Measurements from ENCODE around the gene ZNF133. TPM values are rescaled to one million over a fixed set of nuclear protein-coding genes. Genes with fewer than 3 reads are reported as not detected.

ZNF133 gene
- total and polyA plus RNA-seq, 2 donors (not counting 1 experiment from before 2014, with no cell fraction given): 13.7 to 14.9 TPM

DNA sequence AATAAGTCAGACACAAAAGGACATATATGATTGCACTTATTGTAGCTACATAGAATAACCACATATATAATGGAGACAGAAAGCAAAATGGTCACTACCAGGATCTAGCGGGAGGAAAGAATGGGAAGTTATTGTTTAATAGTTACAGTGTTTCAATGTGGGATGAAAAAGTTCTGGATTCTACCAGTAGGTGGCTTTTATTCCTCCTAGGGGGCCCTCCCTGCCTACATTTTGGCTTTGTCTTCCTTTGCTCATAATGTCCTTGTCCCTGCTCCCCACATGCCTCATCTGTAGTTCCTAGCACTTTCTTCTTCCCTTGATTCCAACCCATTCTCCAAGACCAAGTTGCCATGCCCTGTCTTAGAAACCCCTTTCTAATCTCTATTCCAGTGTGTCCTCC is 16.3 kb downstream of the ZNF133 start:
- H3K4me3 Mint-ChIP-seq: no peak overlapping the region
- POLR2A ChIA-PET: no interaction called here

DNA sequence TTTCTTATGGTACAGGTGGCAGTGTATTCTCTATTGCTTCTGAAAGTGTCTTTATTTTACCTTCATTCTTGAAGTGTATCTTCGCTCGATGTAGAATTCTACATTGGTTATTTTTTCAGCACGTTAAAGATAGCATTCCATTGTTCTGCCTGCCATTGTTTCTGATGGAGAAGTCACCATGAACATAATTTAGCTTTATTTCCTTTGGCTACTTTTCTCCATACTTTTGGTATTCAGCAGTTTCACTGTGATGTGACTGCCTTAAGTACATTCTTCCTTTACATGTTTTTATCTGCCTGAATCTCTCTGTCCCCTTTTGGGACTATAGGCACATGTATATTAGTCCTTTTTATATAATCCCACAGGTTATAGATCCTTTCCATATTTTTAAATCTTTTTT is 19.0 kb downstream of the ZNF133 start:
- no peaks in the 10 kb centered on the region for H4K20me1 ChIP-seq (ENCODE audit: control insufficient read depth, insufficient read depth, low read length, poor library complexity, severe bottlenecking)
- ATAC-seq (ENCODE audit: low read depth) (no peak), DNase-seq (no peak)
- H3K4me1 Mint-ChIP-seq: no peaks in the 10 kb centered on the region
- H3K27ac ChIP-seq (ENCODE audit: low read length in 2 of 2): no peak overlapping the region
- H3K27ac Mint-ChIP-seq: no peak overlapping the region
- no peaks in the 10 kb centered on the region for H3K4me1 ChIP-seq (ENCODE audit: control insufficient read depth in 2 of 2, insufficient read depth in 2 of 2, low read length in 2 of 2)
- no peak for TF ChIP-seq EZH2 (IDR thresholded peaks at IDR 0.05; ENCODE audit: borderline replicate concordance, insufficient read depth, low read depth, low read length, poor library complexity, severe bottlenecking)
- TF ChIP-seq, protein P1, sequence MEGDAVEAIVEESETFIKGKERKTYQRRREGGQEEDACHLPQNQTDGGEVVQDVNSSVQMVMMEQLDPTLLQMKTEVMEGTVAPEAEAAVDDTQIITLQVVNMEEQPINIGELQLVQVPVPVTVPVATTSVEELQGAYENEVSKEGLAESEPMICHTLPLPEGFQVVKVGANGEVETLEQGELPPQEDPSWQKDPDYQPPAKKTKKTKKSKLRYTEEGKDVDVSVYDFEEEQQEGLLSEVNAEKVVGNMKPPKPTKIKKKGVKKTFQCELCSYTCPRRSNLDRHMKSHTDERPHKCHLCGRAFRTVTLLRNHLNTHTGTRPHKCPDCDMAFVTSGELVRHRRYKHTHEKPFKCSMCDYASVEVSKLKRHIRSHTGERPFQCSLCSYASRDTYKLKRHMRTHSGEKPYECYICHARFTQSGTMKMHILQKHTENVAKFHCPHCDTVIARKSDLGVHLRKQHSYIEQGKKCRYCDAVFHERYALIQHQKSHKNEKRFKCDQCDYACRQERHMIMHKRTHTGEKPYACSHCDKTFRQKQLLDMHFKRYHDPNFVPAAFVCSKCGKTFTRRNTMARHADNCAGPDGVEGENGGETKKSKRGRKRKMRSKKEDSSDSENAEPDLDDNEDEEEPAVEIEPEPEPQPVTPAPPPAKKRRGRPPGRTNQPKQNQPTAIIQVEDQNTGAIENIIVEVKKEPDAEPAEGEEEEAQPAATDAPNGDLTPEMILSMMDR (IDR thresholded peaks at IDR 0.05): no peak
- CTCF ChIA-PET: no interaction called here
- H2AFZ ChIP-seq (ENCODE audit: insufficient read depth, low read depth, low read length, poor library complexity, severe bottlenecking): no peak overlapping the region
- intact Hi-C loops (cut with micrococcal nuclease): no loop called here
- no peaks in the 10 kb centered on the region for H3K9me3 Mint-ChIP-seq (ENCODE audit: insufficient read depth)
- POLR2A ChIA-PET: no interaction called here
- H3K36me3 ChIP-seq (replicated peaks in 1 of 2; ENCODE audit: control extremely low read depth in 1 of 2, control insufficient read depth in 1 of 2, extremely low read depth in 1 of 2, insufficient read depth in 2 of 2, low read length in 1 of 2): peaks cover 3% of the 10 kb centered on the region in 2 experiments
- WGBS (ENCODE audit: insufficient coverage): no CpG with 5 or more reads among the region's 3 CpGs
- H3K4me3 Mint-ChIP-seq: no peak overlapping the region
- no peaks in the 10 kb centered on the region for H3K27me3 ChIP-seq (replicated peaks in 1 of 4; ENCODE audit: control extremely low read depth in 1 of 4, control insufficient read depth in 3 of 4, insufficient read depth in 4 of 4, low read length in 3 of 4)
- no peaks in the 10 kb centered on the region for H3K79me2 ChIP-seq (ENCODE audit: control insufficient read depth, insufficient read depth, low read length)
- H3K27me3 Mint-ChIP-seq: no peaks in the 10 kb centered on the region
- no peak overlapping the region for H3K4me3 ChIP-seq (ENCODE audit: control extremely low read depth in 1 of 5, extremely low read depth in 1 of 5, insufficient read depth in 1 of 5, low read depth in 2 of 5, low read length in 4 of 5)
- H3K9ac ChIP-seq (ENCODE audit: low read length): no peak overlapping the region
- no peak overlapping the region for H3K4me2 ChIP-seq (replicated peaks; ENCODE audit: low read depth, low read length, poor library complexity, severe bottlenecking)
- no peaks in the 10 kb centered on the region for H3K9me3 ChIP-seq (ENCODE audit: control extremely low read depth in 1 of 3, control insufficient read depth in 2 of 3, insufficient read depth in 1 of 3, low read length in 2 of 3)

More for the DNA sequence above, 16.3 kb downstream of the ZNF133 start:
- ATAC-seq (ENCODE audit: low read depth) (no peak), DNase-seq (no peak)
- intact Hi-C loops (cut with micrococcal nuclease): no loop called here
- TF ChIP-seq, protein P1 (IDR thresholded peaks at IDR 0.05): no peak
- no peak for TF ChIP-seq EZH2 (IDR thresholded peaks at IDR 0.05; ENCODE audit: borderline replicate concordance, insufficient read depth, low read depth, low read length, poor library complexity, severe bottlenecking)
- no peaks in the 10 kb centered on the region for H3K27me3 ChIP-seq (replicated peaks in 1 of 4; ENCODE audit: control extremely low read depth in 1 of 4, control insufficient read depth in 3 of 4, insufficient read depth in 4 of 4, low read length in 3 of 4)
- no peaks in the 10 kb centered on the region for H3K4me1 Mint-ChIP-seq
- no peak overlapping the region for H2AFZ ChIP-seq (ENCODE audit: insufficient read depth, low read depth, low read length, poor library complexity, severe bottlenecking)
- H3K4me2 ChIP-seq (replicated peaks; ENCODE audit: low read depth, low read length, poor library complexity, severe bottlenecking): no peak overlapping the region
- H4K20me1 ChIP-seq (ENCODE audit: control insufficient read depth, insufficient read depth, low read length, poor library complexity, severe bottlenecking): no peaks in the 10 kb centered on the region
- no peak overlapping the region for H3K27ac Mint-ChIP-seq
- no peaks in the 10 kb centered on the region for H3K79me2 ChIP-seq (ENCODE audit: control insufficient read depth, insufficient read depth, low read length)
- H3K9me3 Mint-ChIP-seq (ENCODE audit: insufficient read depth): peaks cover 1% of the 10 kb centered on the region
- H3K4me1 ChIP-seq (ENCODE audit: control insufficient read depth in 2 of 2, insufficient read depth in 2 of 2, low read length in 2 of 2): no peaks in the 10 kb centered on the region
- no peak overlapping the region for H3K4me3 ChIP-seq (ENCODE audit: control extremely low read depth in 1 of 5, extremely low read depth in 1 of 5, insufficient read depth in 1 of 5, low read depth in 2 of 5, low read length in 4 of 5)
- no peak overlapping the region for H3K9ac ChIP-seq (ENCODE audit: low read length)
- no peak overlapping the region for H3K27ac ChIP-seq (ENCODE audit: low read length in 2 of 2)
- CTCF ChIA-PET: no interaction called here
- peaks cover 1 to 3% of the 10 kb centered on the region in 2 experiments for H3K36me3 ChIP-seq (replicated peaks in 1 of 2; ENCODE audit: control extremely low read depth in 1 of 2, control insufficient read depth in 1 of 2, extremely low read depth in 1 of 2, insufficient read depth in 2 of 2, low read length in 1 of 2)
- H3K9me3 ChIP-seq (ENCODE audit: control extremely low read depth in 1 of 3, control insufficient read depth in 2 of 3, insufficient read depth in 1 of 3, low read length in 2 of 3): no peaks in the 10 kb centered on the region
- WGBS (ENCODE audit: insufficient coverage): no CpG with 5 or more reads among the region's 1 CpG
- no peaks in the 10 kb centered on the region for H3K27me3 Mint-ChIP-seq
